Progenitor cell of endocrine pancreas (in vitro differentiated cells): ENCODE measurements around the gene NEMP2. TPM values are rescaled to one million over a fixed set of nuclear protein-coding genes. Genes with fewer than 3 reads are reported as not detected.
A peak's percentile ranks its signal among the peaks of the same experiment; 100 is the strongest.

ENCODE experiments used
- DNase-seq: peaks from one replicate; pipeline ENCODE4 v3.0.0; 2021; ENCODE audit warnings: low spot score; ENCODE audit not compliant: unreplicated experiment
- H3K27ac Mint-ChIP-seq: 2 replicates; pipeline ENCODE4 v1.8.0; 2021; ENCODE audit warnings: mild to moderate bottlenecking, moderate library complexity, mixed read lengths
- H3K27me3 Mint-ChIP-seq: 2 replicates; pipeline ENCODE4 v1.8.0; 2021; ENCODE audit warnings: mixed read lengths
- H3K36me3 Mint-ChIP-seq: 2 replicates; pipeline ENCODE4 v1.8.0; 2022; ENCODE audit warnings: mixed read lengths; ENCODE audit not compliant: insufficient read depth
- H3K4me1 Mint-ChIP-seq: 2 replicates; pipeline ENCODE4 v1.8.0; 2021; ENCODE audit warnings: low read depth, mixed read lengths
- H3K4me3 Mint-ChIP-seq: 2 replicates; pipeline ENCODE4 v1.8.0; 2021; ENCODE audit warnings: low read depth, mild to moderate bottlenecking, moderate library complexity, mixed read lengths
- H3K9me3 Mint-ChIP-seq: 2 replicates; pipeline ENCODE4 v1.8.0; 2021; ENCODE audit warnings: low read depth, mixed read lengths
- CTCF ChIP-seq: fragments of 200-600 bp; sonication (generic); IDR thresholded peaks from one replicate; pipeline ENCODE4 v1.5.0; 2021; ENCODE audit warnings: antibody characterized with exemption, mild to moderate bottlenecking; ENCODE audit not compliant: unreplicated experiment
- total RNA-seq: library from RNA; stranded (reverse); gene quantifications from 2 replicates; pipeline ENCODE4 v1.2.1, GENCODE V29; 2021

Gene NEMP2
- total RNA-seq, 1 donor from 2014 or later = 10.2 TPM

DNA sequence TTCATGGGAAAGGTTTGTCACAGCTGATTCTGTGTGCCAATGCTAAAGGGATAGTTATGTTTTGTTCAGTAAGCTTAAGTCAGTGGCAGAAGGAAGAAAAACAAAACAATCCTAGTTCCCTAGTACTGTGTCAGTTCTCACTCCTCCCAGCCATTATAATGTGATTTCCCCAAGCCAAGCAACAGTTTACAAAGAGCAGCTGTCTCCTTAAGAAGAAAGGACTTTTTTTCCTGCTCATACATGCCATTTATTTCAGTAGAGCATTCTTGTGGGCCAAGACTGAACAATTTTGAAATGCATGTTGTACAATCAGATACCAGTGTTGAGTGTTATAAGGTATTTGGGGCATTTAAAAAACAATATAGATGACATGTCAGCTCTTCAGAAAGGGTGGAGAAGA lies 52.1 kb downstream of the NEMP2 start:
- H3K4me1 Mint-ChIP-seq = peaks cover 18% of the 10 kb centered on the region

GRCh38 chr2:190481339-190481738 lies 53.2 kb downstream of the NEMP2 start:
- Mint-ChIP-seq H3K4me3 (no peak overlapping the region), H3K36me3 (peaks cover 1% of the 10 kb centered on the region), H3K27ac (peak overlapping the region; percentile 36), H3K4me1 (peaks cover 18% of the 10 kb centered on the region), H3K27me3 (no peaks in the 10 kb centered on the region), H3K9me3 (no peaks in the 10 kb centered on the region)
- no peak for TF ChIP-seq CTCF
- DNase-seq = no peak

More for the DNA sequence above, 52.1 kb downstream of the NEMP2 start:
- H3K27ac Mint-ChIP-seq = no peak overlapping the region
- no peaks in the 10 kb centered on the region for H3K9me3 Mint-ChIP-seq
- peaks cover 2% of the 10 kb centered on the region for H3K36me3 Mint-ChIP-seq
- no peak for DNase-seq
- H3K27me3 Mint-ChIP-seq = no peaks in the 10 kb centered on the region
- H3K4me3 Mint-ChIP-seq = no peak overlapping the region
- TF ChIP-seq CTCF = no peak

DNA sequence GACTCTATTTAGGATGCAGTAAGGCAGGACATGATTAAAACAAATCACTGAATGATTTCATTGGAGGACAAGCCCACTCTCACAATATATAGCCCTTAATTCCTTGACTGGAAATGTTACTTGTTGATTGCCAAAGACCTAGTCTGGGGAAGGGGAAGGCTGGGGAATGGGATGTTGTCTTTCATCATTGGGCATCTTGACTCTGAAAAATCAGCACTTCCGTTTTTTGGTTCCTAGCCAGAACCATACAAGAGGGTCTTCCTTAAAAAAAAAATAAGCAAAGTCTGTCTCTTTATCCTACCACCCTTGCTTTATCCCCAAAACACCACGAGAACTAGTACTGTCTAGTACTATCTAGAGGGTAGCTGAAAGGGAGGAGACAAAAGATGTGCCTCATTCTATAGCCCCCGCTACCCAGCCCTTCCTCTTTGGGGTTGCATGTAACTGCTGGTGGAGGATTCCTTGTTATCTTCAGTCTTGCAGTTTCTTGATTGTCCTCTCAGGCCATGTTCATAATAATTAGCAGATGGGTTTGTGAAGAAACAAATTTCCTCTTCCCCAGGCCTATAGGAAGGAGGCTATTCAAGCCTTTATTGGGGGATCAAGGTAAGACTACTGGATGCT lies 55.8 kb downstream of the NEMP2 start:
- Mint-ChIP-seq H3K36me3 (peaks cover 4% of the 10 kb centered on the region), H3K4me3 (no peak overlapping the region)
- no peak for TF ChIP-seq CTCF

GRCh38 chr2:190477661-190478454 lies 56.7 kb downstream of the NEMP2 start:
- Mint-ChIP-seq H3K36me3 (peaks cover 10% of the 10 kb centered on the region), H3K9me3 (peaks cover 8% of the 10 kb centered on the region), H3K27ac (peak overlapping the region; percentile 34), H3K27me3 (no peaks in the 10 kb centered on the region), H3K4me3 (no peak overlapping the region), H3K4me1 (peaks cover 12% of the 10 kb centered on the region)
- no peak for TF ChIP-seq CTCF
- DNase-seq = no peak

More for the DNA sequence above, 55.8 kb downstream of the NEMP2 start:
- Mint-ChIP-seq H3K9me3 (peaks cover 3% of the 10 kb centered on the region), H3K27me3 (no peaks in the 10 kb centered on the region), H3K27ac (no peak overlapping the region), H3K4me1 (peaks cover 12% of the 10 kb centered on the region)
- DNase-seq = no peak

DNA sequence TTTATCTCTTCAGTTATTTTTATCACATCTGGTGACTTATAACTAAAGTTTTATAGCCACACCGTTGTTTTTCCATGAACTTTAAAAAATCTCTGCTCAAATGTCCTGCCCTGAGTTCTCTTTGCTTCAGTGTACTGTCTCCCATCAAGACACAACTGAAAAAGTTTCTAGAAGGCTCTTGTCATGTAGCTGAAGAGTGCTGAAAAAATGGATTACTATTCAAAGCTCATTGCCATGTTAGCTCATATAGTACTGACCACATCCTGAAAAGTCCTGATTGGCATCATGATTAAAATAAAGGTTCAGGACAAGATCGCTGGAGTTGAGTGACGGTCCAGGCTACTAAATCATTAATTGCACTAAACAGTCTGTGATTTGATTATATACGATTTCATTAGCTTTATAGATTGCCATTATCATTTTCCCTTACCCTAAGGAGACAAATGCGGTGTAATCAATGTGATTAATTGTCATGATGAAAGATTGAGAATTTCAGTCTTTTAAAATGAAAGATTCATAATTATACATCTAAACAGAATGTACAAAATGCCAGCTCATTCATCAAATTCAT lies 64.2 kb downstream of the NEMP2 start:
- no peak overlapping the region for H3K4me3 Mint-ChIP-seq
- no peak for DNase-seq
- H3K27me3 Mint-ChIP-seq = no peaks in the 10 kb centered on the region
- peaks cover 20% of the 10 kb centered on the region for H3K9me3 Mint-ChIP-seq
- H3K36me3 Mint-ChIP-seq = peaks cover 29% of the 10 kb centered on the region
- peak overlapping the region; percentile 35 for H3K27ac Mint-ChIP-seq
- peaks cover 19% of the 10 kb centered on the region for H3K4me1 Mint-ChIP-seq
- no peak for TF ChIP-seq CTCF
